Mononuclear cell (primary cell): Measurements from ENCODE around the gene POLR3E. TPM values are rescaled to one million over a fixed set of nuclear protein-coding genes. Genes with fewer than 3 reads are reported as not detected.
"Not testable (repeated sequence)": the region's sequence is repeated elsewhere in the genome, so short reads cannot be mapped to it uniquely, and the experiment has no call there.

Source experiments
- H3K27me3 ChIP-seq: 2 replicates; pipeline ENCODE4 v1.6.0; 2011; ENCODE audit warnings: low read length, control low read depth; ENCODE audit not compliant: insufficient read depth
- H3K4me1 ChIP-seq: 2 replicates; pipeline ENCODE4 v1.5.1; 2011; ENCODE audit warnings: mild to moderate bottlenecking, low read length, control low read depth; ENCODE audit not compliant: insufficient read depth
- H3K4me3 ChIP-seq: 2 replicates; pipeline ENCODE4 v1.5.1; 2011; ENCODE audit warnings: mild to moderate bottlenecking, low read length, moderate library complexity
- H3K9me3 ChIP-seq: 2 replicates; pipeline ENCODE4 v1.5.1; 2011; ENCODE audit warnings: low read depth, mild to moderate bottlenecking, control low read depth, low read length
- total RNA-seq: library from RNA; depleted of rRNA; stranded (reverse); fragments of >200 nt; gene quantifications from one replicate; pipeline ENCODE4 v1.2.3, GENCODE V29; 2012

POLR3E gene
- total RNA-seq, 1 donor: 112 TPM

DNA sequence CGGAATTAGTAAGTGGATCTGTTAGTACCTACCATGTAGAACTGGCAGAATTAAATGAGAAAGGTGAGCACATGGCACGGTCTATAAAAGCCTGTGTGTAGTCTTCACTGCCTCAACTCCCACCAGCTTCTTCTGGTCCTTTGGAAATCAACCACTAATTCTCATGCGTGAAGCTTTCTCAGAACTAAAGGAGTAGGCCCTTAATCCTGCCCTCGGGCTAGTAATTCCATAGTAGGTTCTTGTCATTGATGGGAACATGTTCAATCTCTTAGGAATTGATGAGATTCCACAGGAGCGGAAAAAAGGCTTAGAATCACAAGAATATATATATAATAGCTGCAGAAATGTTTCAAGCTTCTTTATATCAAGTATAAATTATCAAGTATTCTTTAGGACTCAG lies 55.5 kb downstream of the POLR3E start:
- no peaks in the 10 kb centered on the region for H3K27me3 ChIP-seq
- H3K4me1 ChIP-seq: peaks cover 46% of the 10 kb centered on the region
- no peak overlapping the region for H3K4me3 ChIP-seq
- H3K9me3 ChIP-seq: no peaks in the 10 kb centered on the region

DNA sequence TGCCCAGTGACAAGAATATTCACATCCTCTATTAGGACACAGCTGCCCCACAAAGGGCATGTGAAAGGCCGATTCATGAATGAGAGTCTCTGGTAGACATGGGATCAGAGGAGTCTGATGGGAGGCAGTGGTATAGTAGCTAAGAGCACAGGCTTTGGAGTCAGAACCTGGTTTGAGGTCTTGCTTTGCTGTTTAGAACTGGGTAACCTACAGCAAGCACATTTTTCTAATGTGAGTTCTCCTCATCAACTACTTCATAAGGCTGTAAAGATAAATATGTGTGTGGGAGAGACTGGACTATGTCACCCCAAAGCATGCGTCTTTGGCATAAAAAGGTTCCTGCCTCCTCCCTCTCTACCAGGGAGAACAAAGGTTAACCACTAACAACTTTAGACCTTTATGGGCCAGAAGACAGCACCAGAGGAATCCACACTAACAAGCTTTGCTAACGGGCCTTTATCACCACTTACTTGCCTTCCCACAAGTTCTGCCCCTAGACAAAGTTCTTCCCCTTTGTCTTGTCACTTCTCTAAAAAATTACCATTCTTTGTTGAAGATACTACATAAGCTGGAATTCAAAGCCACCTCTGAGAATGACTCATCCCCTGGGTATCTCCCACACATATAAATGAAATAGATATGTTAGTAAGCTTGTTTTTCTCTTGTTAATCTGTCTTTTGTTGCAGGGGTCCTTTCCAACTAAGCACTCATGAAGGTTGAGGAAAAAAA lies 56.1 kb downstream of the POLR3E start:
- Histone ChIP-seq H3K9me3 (no peaks in the 10 kb centered on the region), H3K4me1 (peaks cover 50% of the 10 kb centered on the region), H3K4me3 (no peak overlapping the region), H3K27me3 (no peaks in the 10 kb centered on the region)

- Histone ChIP-seq H3K9me3 (no peaks in the 10 kb centered on the region), H3K27me3 (no peaks in the 10 kb centered on the region), H3K4me1 (peaks cover 52% of the 10 kb centered on the region), H3K4me3 (no peak overlapping the region)
These were observed 56.8 kb downstream of the POLR3E start for GRCh38 chr16:22353933-22354541.

GRCh38 chr16:22355487-22355908 lies 58.3 kb downstream of the POLR3E start:
- Histone ChIP-seq H3K9me3 (no peaks in the 10 kb centered on the region), H3K4me1 (peaks cover 55% of the 10 kb centered on the region), H3K27me3 (no peaks in the 10 kb centered on the region), H3K4me3 (no peak overlapping the region)

GRCh38 chr16:22356930-22357634 lies 59.9 kb downstream of the POLR3E start:
- Histone ChIP-seq H3K4me1 (peaks cover 58% of the 10 kb centered on the region), H3K27me3 (no peaks in the 10 kb centered on the region), H3K9me3 (no peaks in the 10 kb centered on the region), H3K4me3 (no peak overlapping the region)

GRCh38 chr16:22357635-22357971 lies 60.4 kb downstream of the POLR3E start:
- Histone ChIP-seq H3K4me1 (peaks cover 53% of the 10 kb centered on the region), H3K9me3 (no peaks in the 10 kb centered on the region), H3K4me3 (no peak overlapping the region), H3K27me3 (no peaks in the 10 kb centered on the region)

- no peaks in the 10 kb centered on the region for H3K27me3 ChIP-seq
- no peak overlapping the region for H3K4me3 ChIP-seq
- no peaks in the 10 kb centered on the region for H3K9me3 ChIP-seq
- peaks cover 49% of the 10 kb centered on the region for H3K4me1 ChIP-seq
These were observed 60.8 kb downstream of the POLR3E start for GRCh38 chr16:22358000-22358399.

DNA sequence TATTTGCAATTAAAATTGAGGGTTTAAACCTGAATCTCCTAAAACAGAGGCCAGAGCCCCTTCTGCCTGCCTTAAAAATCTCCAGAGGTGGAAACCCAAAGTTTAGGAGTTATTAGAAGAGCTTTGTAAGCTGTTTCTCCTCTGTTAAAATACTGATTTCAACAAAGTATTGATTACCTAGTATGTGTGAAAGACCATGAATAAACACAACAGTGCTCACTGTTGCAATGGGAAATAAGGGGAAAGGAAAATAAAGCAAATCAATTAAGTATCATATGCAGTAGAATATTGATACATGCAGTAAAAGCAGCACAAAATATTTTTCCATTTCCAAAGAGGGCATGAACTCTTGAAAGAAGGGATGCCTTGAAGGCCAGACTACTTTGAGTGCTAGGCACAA lies 62.5 kb downstream of the POLR3E start:
- Histone ChIP-seq H3K4me1 (peaks cover 32% of the 10 kb centered on the region), H3K4me3 (no peak overlapping the region), H3K9me3 (no peaks in the 10 kb centered on the region), H3K27me3 (no peaks in the 10 kb centered on the region)

DNA sequence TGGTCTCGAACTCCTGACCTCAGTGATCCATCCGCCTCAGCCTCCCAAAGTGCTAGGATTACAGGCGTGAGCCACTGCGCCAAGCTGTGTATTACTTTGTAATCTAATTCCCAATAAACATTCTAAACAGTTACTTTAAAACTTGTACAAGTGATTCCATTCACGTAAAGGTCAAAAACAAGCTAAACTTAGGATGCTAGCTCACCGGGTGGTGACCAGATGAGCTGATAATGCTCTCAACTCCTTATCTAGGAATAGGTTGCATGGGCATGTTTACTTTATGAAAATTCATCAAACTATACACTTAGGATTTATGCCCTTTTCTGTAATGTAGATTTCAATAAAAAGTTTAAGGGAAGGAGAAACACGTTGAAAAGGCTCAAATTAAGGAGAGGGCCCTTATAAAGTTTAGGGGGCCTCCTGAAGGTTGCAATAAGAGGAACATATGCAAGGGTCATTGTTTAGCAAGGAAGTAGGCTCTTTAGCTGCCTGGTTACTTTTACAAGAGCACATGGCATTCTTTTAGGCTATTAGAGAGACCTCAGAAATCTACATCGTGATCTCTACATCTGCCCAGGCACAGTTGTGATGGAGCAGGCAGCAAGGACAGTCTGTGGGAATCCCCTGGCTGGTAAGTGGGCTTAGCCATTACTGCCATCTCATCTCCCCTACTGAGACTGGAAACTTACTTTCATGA lies 63.9 kb downstream of the POLR3E start:
- H3K27me3 ChIP-seq: no peaks in the 10 kb centered on the region
- peaks cover 23% of the 10 kb centered on the region for H3K4me1 ChIP-seq
- no peak overlapping the region for H3K4me3 ChIP-seq
- H3K9me3 ChIP-seq: no peaks in the 10 kb centered on the region

DNA sequence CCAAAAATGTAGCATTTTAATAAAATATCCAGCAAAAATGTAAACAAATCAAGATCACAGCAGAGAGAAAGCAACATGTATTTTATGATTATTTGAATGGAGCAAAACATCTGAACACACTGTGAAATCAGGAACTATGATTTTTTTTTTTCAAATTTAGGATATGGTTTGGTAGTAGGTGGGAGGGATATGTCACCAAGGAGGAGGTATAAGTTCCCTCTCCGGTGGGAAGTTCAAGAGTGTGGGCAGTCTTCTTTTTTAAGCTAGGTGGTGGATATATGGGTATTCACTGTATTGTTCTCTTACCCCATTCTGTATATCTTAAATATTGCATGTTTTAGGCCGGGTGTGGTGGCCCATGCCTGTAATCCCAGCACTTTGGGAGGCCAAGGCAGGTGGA lies 67.0 kb downstream of the POLR3E start:
- H3K27me3 ChIP-seq: no peaks in the 10 kb centered on the region
- peaks cover 18% of the 10 kb centered on the region for H3K4me1 ChIP-seq
- no peak overlapping the region for H3K4me3 ChIP-seq
- no peaks in the 10 kb centered on the region for H3K9me3 ChIP-seq

GRCh38 chr16:22366371-22366770 lies 69.2 kb downstream of the POLR3E start:
- H3K9me3 ChIP-seq: no peaks in the 10 kb centered on the region
- H3K4me1 ChIP-seq: peaks cover 20% of the 10 kb centered on the region
- H3K4me3 ChIP-seq: no peak overlapping the region
- H3K27me3 ChIP-seq: no peaks in the 10 kb centered on the region

GRCh38 chr16:22366889-22367288 lies 69.7 kb downstream of the POLR3E start:
- no peak overlapping the region for H3K4me3 ChIP-seq
- peaks cover 20% of the 10 kb centered on the region for H3K4me1 ChIP-seq
- H3K9me3 ChIP-seq: no peaks in the 10 kb centered on the region
- no peaks in the 10 kb centered on the region for H3K27me3 ChIP-seq

- peaks cover 34% of the 10 kb centered on the region for H3K4me1 ChIP-seq
- H3K9me3 ChIP-seq, H3K27me3 ChIP-seq, H3K4me3 ChIP-seq: not testable (repeated sequence)
These were observed 71.1 kb downstream of the POLR3E start for GRCh38 chr16:22368200-22368826.

DNA sequence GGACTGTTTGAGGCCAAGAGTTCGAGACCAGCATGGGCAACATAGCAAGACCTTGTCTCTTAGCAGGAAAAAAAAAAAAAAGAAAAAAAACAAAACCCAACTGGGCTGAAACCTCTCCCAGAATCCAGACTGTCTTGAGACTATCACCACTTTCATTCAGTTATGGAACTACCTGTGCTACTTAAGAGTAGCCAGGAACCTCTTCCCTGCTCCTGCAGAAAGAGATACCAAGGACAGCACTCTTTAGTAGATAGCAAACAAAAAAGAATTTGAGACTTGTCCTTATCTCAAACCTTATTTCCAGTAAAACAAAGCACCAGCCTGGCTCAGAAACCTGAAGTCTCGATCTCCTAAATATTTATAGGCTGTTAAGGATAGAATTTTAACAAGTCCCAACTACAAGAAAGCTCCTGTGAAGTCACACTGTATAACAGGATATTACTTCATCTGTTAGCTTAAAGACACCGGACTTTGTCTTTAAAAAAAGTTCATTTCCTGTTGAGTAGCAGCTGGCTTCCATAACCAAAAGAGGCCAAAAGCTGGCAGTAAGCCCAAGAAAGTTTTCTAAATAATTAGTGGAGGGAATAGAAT lies 72.1 kb downstream of the POLR3E start:
- Histone ChIP-seq H3K27me3 (no peaks in the 10 kb centered on the region), H3K9me3 (no peaks in the 10 kb centered on the region), H3K4me3 (no peak overlapping the region), H3K4me1 (peaks cover 41% of the 10 kb centered on the region)
